B cell (primary cell): Measurements from ENCODE around the gene HAUS7. TPM values are rescaled to one million over a fixed set of nuclear protein-coding genes. Genes with fewer than 3 reads are reported as not detected.

ENCODE experiments used
- ATAC-seq: fragments of 200-7000 bp; cut with Tn5 transposase; one replicate; pipeline ENCODE4 v1.10.0; 2021; ENCODE audit warnings: low read depth, mild to moderate bottlenecking, moderate number of reproducible peaks, moderate library complexity
- CTCF ChIA-PET: fragments of 350-600 bp; sonication (Branson Sonifier 250); formaldehyde crosslinking; loops from one replicate; lab custom pipeline; 2021; ENCODE audit warnings: antibody characterized with exemption, inconsistent platforms; lab: Charles Lee
- POLR2A ChIA-PET: fragments of 350-600 bp; sonication (Branson Sonifier 250); formaldehyde crosslinking; loops from one replicate; lab custom pipeline; 2021; ENCODE audit warnings: antibody characterized with exemption; lab: Charles Lee
- DNase-seq: peaks from one replicate; pipeline ENCODE4 v3.0.0; 2013
- H2AFZ ChIP-seq: 2 replicates; pipeline ENCODE4 v1.6.1; 2012; ENCODE audit warnings: mild to moderate bottlenecking, low read depth, low read length; ENCODE audit not compliant: insufficient read depth, poor library complexity, severe bottlenecking
- H3K27ac ChIP-seq, 2 donors: 1 replicate in 1 of 2; 2 replicates in 1 of 2; pipeline ENCODE4 v1.5.1; 2012 to 2013; ENCODE audit warnings: low read length in 2 of 2, mild to moderate bottlenecking in 2 of 2, moderate library complexity in 1 of 2
- H3K27me3 ChIP-seq, 4 experiments: fragments of 200-600 bp in 1 of 4; sonication (generic) in 1 of 4; replicated peaks in 1 of 4; 1 replicate in 2 of 4; 2 replicates in 2 of 4; pipeline versions ENCODE4 v1.6.1 to v1.7.0; 2013 to 2016; ENCODE audit warnings: low read length in 3 of 4, mild to moderate bottlenecking in 2 of 4, mixed read lengths in 1 of 4, moderate library complexity in 1 of 4; ENCODE audit not compliant: insufficient read depth in 4 of 4, control insufficient read depth in 3 of 4; ENCODE audit errors: control extremely low read depth in 1 of 4
- H3K36me3 ChIP-seq, 2 experiments: replicated peaks in 1 of 2; 1 replicate in 1 of 2; 2 replicates in 1 of 2; pipeline versions ENCODE4 v1.6.1 to v1.7.1; 2013; ENCODE audit warnings: low read length in 1 of 2; ENCODE audit not compliant: insufficient read depth in 2 of 2, control insufficient read depth in 1 of 2; ENCODE audit errors: control extremely low read depth in 1 of 2, extremely low read depth in 1 of 2
- H3K4me1 ChIP-seq, 2 donors: fragments of 200-600 bp in 1 of 2; sonication (generic) in 1 of 2; 1 replicate in 1 of 2; 2 replicates in 1 of 2; pipeline versions ENCODE4 v1.5.1 to v1.6.1; 2013 to 2017; ENCODE audit warnings: low read length in 2 of 2; ENCODE audit not compliant: control insufficient read depth in 2 of 2, insufficient read depth in 2 of 2
- H3K4me2 ChIP-seq: replicated peaks from 2 replicates; pipeline ENCODE3; 2012; ENCODE audit warnings: mild to moderate bottlenecking, low read depth, low read length; ENCODE audit not compliant: poor library complexity, severe bottlenecking
- H3K4me3 ChIP-seq, 5 experiments: fragments of 200-600 bp in 1 of 5; sonication (generic) in 1 of 5; 1 replicate in 3 of 5; 2 replicates in 2 of 5; pipeline versions ENCODE4 v1.5.1 to v1.7.0; 2011 to 2016; ENCODE audit warnings: low read length in 4 of 5, mild to moderate bottlenecking in 4 of 5, low read depth in 2 of 5, control low read depth in 1 of 5, moderate library complexity in 1 of 5; ENCODE audit not compliant: insufficient read depth in 1 of 5; ENCODE audit errors: control extremely low read depth in 1 of 5, extremely low read depth in 1 of 5
- H3K79me2 ChIP-seq: fragments of 200-600 bp; sonication (generic); one replicate; pipeline ENCODE4 v1.6.0; 2016; ENCODE audit warnings: low read length; ENCODE audit not compliant: control insufficient read depth, insufficient read depth
- H3K9ac ChIP-seq: fragments of 200-600 bp; sonication (generic); 2 replicates; pipeline ENCODE4 v1.6.1; 2017; ENCODE audit warnings: mild to moderate bottlenecking, low read length, moderate library complexity
- H3K9me3 ChIP-seq, 3 donors: one replicate each; pipeline versions ENCODE4 v1.6.1 to v1.7.1; 2013; ENCODE audit warnings: low read length in 2 of 3; ENCODE audit not compliant: control insufficient read depth in 2 of 3, insufficient read depth in 1 of 3; ENCODE audit errors: control extremely low read depth in 1 of 3
- H4K20me1 ChIP-seq: 2 replicates; pipeline ENCODE4 v1.6.0; 2012; ENCODE audit warnings: mild to moderate bottlenecking, low read length; ENCODE audit not compliant: insufficient read depth, control insufficient read depth, poor library complexity, severe bottlenecking
- H3K27ac Mint-ChIP-seq: one replicate; pipeline ENCODE4 v1.8.0; 2021; ENCODE audit warnings: mixed read lengths
- H3K27me3 Mint-ChIP-seq: one replicate; pipeline ENCODE4 v1.8.0; 2021; ENCODE audit warnings: mixed read lengths
- H3K4me1 Mint-ChIP-seq: one replicate; pipeline ENCODE4 v1.8.0; 2021; ENCODE audit warnings: mixed read lengths
- H3K4me3 Mint-ChIP-seq: one replicate; pipeline ENCODE4 v1.8.0; 2021; ENCODE audit warnings: mixed read lengths
- H3K9me3 Mint-ChIP-seq: one replicate; pipeline ENCODE4 v1.8.0; 2022; ENCODE audit warnings: mixed read lengths; ENCODE audit not compliant: insufficient read depth
- CTCF ChIP-seq: fragments of 200-600 bp; IDR thresholded peaks from one replicate; pipeline ENCODE4 v1.8.0; 2022; ENCODE audit warnings: antibody characterized with exemption, mild to moderate bottlenecking
- EZH2 ChIP-seq: IDR thresholded peaks from 2 replicates; pipeline ENCODE4 v1.6.1; 2012; ENCODE audit warnings: borderline replicate concordance, low read depth, mild to moderate bottlenecking, moderate library complexity, low read length; ENCODE audit not compliant: insufficient read depth, poor library complexity, severe bottlenecking
- WGBS: methylation state at CpG from one replicate; pipeline ENCODE4 v1.1.5; 2013; ENCODE audit warnings: missing lambda C conversion rate; ENCODE audit not compliant: insufficient coverage; 5-methylcytosine and 5-hydroxymethylcytosine counted together
- intact Hi-C: fragments of 100-400 bp; cut with micrococcal nuclease; formaldehyde crosslinking; loops from one replicate; pipeline ENCODE4 v1.10.0; 2022
- polyA plus RNA-seq: library from polyadenylated mRNA; depleted of rRNA; stranded (reverse); fragments of >200 nt; gene quantifications from 2 replicates; pipeline ENCODE4 v1.2.3, GENCODE V29; 2012
- total RNA-seq, 2 donors: library from RNA; stranded (reverse); fragments of 120-200 nt in 1 of 2; gene quantifications; 1 replicate in 1 of 2; 2 replicates in 1 of 2; pipeline versions ENCODE4 v1.2.3 to v1.2.4, GENCODE V29; 2013 to 2022

Gene HAUS7
- total and polyA plus RNA-seq, 2 donors (not counting 1 experiment from before 2014, with no cell fraction given), result 25.2 to 26.9 TPM

- ChIA-PET POLR2A (no interaction called here), CTCF (no interaction called here)
- Histone ChIP-seq H3K36me3 (no peaks in the 10 kb centered on the region), H3K27me3 (no peaks in the 10 kb centered on the region), H3K4me3 (no peak overlapping the region), H2AFZ (no peak overlapping the region), H3K79me2 (no peaks in the 10 kb centered on the region), H3K9me3 (no peaks in the 10 kb centered on the region), H3K4me1 (peaks cover 9 to 11% of the 10 kb centered on the region in 2 donors), H3K9ac (no peak overlapping the region), H3K4me2 (no peak overlapping the region), H4K20me1 (no peaks in the 10 kb centered on the region), H3K27ac (no peak overlapping the region)
- peaks cover 8% of the 10 kb centered on the region for H3K4me1 Mint-ChIP-seq
- no peak overlapping the region for H3K4me3 Mint-ChIP-seq
- no peak overlapping the region for H3K27ac Mint-ChIP-seq
- H3K9me3 Mint-ChIP-seq, result no peaks in the 10 kb centered on the region
- DNase-seq (no peak), ATAC-seq (no peak)
- 93% methylated on average over 10 of the region's 10 CpGs for WGBS
- intact Hi-C loops, result no loop called here
- no peaks in the 10 kb centered on the region for H3K27me3 Mint-ChIP-seq
- no peak for TF ChIP-seq CTCF
- no peak for TF ChIP-seq EZH2
Observed at GRCh38 chrX:153408221-153408721, 62.1 kb downstream of the HAUS7 start.

GRCh38 chrX:153407736-153408135 lies 62.6 kb downstream of the HAUS7 start:
- Mint-ChIP-seq H3K4me3 (no peak overlapping the region), H3K4me1 (peaks cover 8% of the 10 kb centered on the region), H3K9me3 (no peaks in the 10 kb centered on the region), H3K27me3 (no peaks in the 10 kb centered on the region), H3K27ac (no peak overlapping the region)
- Histone ChIP-seq H3K27ac (no peak overlapping the region), H4K20me1 (no peaks in the 10 kb centered on the region), H3K4me3 (no peak overlapping the region), H2AFZ (no peak overlapping the region), H3K9me3 (no peaks in the 10 kb centered on the region), H3K79me2 (no peaks in the 10 kb centered on the region), H3K36me3 (no peaks in the 10 kb centered on the region), H3K9ac (no peak overlapping the region), H3K4me1 (peaks cover 9 to 11% of the 10 kb centered on the region in 2 donors), H3K27me3 (no peaks in the 10 kb centered on the region), H3K4me2 (no peak overlapping the region)
- ATAC-seq (no peak), DNase-seq (no peak)
- WGBS, result 100% methylated on average over 1 of the region's 3 CpGs
- TF ChIP-seq CTCF (no peak), EZH2 (no peak)
- CTCF ChIA-PET, result no interaction called here
- POLR2A ChIA-PET, result no interaction called here
- intact Hi-C loops, result no loop called here
